Suprapubic skin (tissue), 4 donors: ENCODE results near the gene ZDHHC22. TPM values are rescaled to one million over a fixed set of nuclear protein-coding genes. Genes with fewer than 3 reads are reported as not detected.

Experiments used
- DNase-seq, 2 donors: peaks; one replicate each; pipeline ENCODE4 v3.0.0-alpha.2; 2019; ENCODE audit warnings: low spot score in 2 of 2
- H3K27ac ChIP-seq: fragments of 200-600 bp; sonication (generic); one replicate; pipeline ENCODE4 v1.5.1; 2019
- H3K27me3 ChIP-seq: fragments of 200-600 bp; sonication (generic); one replicate; pipeline ENCODE4 v1.5.1; 2019
- H3K36me3 ChIP-seq: fragments of 200-600 bp; sonication (generic); one replicate; pipeline ENCODE4 v1.5.1; 2019
- H3K4me1 ChIP-seq: fragments of 200-600 bp; sonication (generic); one replicate; pipeline ENCODE4 v1.5.1; 2019
- H3K4me3 ChIP-seq: fragments of 200-600 bp; sonication (generic); one replicate; pipeline ENCODE4 v1.5.1; 2019; ENCODE audit warnings: mild to moderate bottlenecking
- H3K9me3 ChIP-seq: fragments of 200-600 bp; sonication (generic); one replicate; pipeline ENCODE4 v1.5.1; 2019
- CTCF ChIP-seq, 2 donors: fragments of 200-600 bp in 1 of 2; fragments of 450-650 bp in 1 of 2; sonication (generic) in 1 of 2; IDR thresholded peaks; one replicate each; pipeline ENCODE4 v1.5.1; 2016 to 2019; ENCODE audit warnings: antibody characterized with exemption in 2 of 2, mild to moderate bottlenecking in 1 of 2, moderate library complexity in 1 of 2
- EP300 ChIP-seq: sonication (generic); formaldehyde crosslinking; IDR thresholded peaks from one replicate; pipeline ENCODE4 v1.6.1; 2017; ENCODE audit warnings: antibody characterized with exemption
- POLR2A ChIP-seq, 2 donors: fragments of 450-650 bp; IDR thresholded peaks; one replicate each; pipeline ENCODE4 v1.6.1; 2017; ENCODE audit warnings: antibody characterized with exemption in 2 of 2, mild to moderate bottlenecking in 2 of 2, moderate library complexity in 2 of 2
- POLR2AphosphoS5 ChIP-seq, 3 donors: sonication (generic); formaldehyde crosslinking; IDR thresholded peaks; one replicate each; pipeline ENCODE4 v1.6.1; 2017; ENCODE audit warnings: antibody characterized with exemption in 3 of 3
- WGBS: methylation state at CpG from one replicate; pipeline ENCODE4 v1.1.5; 2018; 5-methylcytosine and 5-hydroxymethylcytosine counted together
- total RNA-seq, 4 donors: library from RNA; depleted of rRNA; stranded (reverse); fragments of >200 nt; gene quantifications; one replicate each; pipeline ENCODE4 v1.1.0, GENCODE V29; 2016

The ZDHHC22 gene
- total RNA-seq, 4 donors from 2014 or later, result not detected

GRCh38 chr14:77144412-77145115 lies 3.0 kb upstream of the ZDHHC22 start:
- Histone ChIP-seq H3K4me1 (peaks cover 23% of the 10 kb centered on the region), H3K27me3 (peaks cover 78% of the 10 kb centered on the region), H3K4me3 (no peak overlapping the region), H3K36me3 (no peaks in the 10 kb centered on the region), H3K27ac (no peak overlapping the region), H3K9me3 (no peaks in the 10 kb centered on the region)
- no peak for DNase-seq
- TF ChIP-seq CTCF (IDR thresholded peaks at IDR 0.05) (no peak), POLR2A (IDR thresholded peaks at IDR 0.05) (no peak), POLR2AphosphoS5 (IDR thresholded peaks at IDR 0.05) (no peak)
- 65% methylated on average over 4 of the region's 4 CpGs for WGBS

- H3K27ac ChIP-seq, result no peak overlapping the region
- no peaks in the 10 kb centered on the region for H3K36me3 ChIP-seq
- H3K27me3 ChIP-seq, result peaks cover 93% of the 10 kb centered on the region
- WGBS, result 6% methylated on average over 4 of the region's 4 CpGs
- H3K9me3 ChIP-seq, result no peaks in the 10 kb centered on the region
- no peak for DNase-seq
- TF ChIP-seq CTCF (IDR thresholded peaks at IDR 0.05), result no peak
- peaks cover 27% of the 10 kb centered on the region for H3K4me1 ChIP-seq
- H3K4me3 ChIP-seq, result no peak overlapping the region
Measured at GRCh38 chr14:77143071-77143470, 1.5 kb upstream of the ZDHHC22 start.

GRCh38 chr14:77142005-77142800 lies 612 bp upstream of the ZDHHC22 start:
- H3K4me1 ChIP-seq, result peaks cover 27% of the 10 kb centered on the region
- no peaks in the 10 kb centered on the region for H3K36me3 ChIP-seq
- H3K9me3 ChIP-seq, result no peaks in the 10 kb centered on the region
- H3K4me3 ChIP-seq, result peak overlapping the region; percentile 46
- no peak overlapping the region for H3K27ac ChIP-seq
- WGBS, result 9% methylated on average over 9 of the region's 9 CpGs
- H3K27me3 ChIP-seq, result peaks cover 98% of the 10 kb centered on the region
- TF ChIP-seq POLR2AphosphoS5 (IDR thresholded peaks at IDR 0.05) (no peak), CTCF (IDR thresholded peaks at IDR 0.05) (no peak), POLR2A (IDR thresholded peaks at IDR 0.05) (no peak), EP300 (no peak)
- DNase-seq, result no peak

- 2% methylated on average over 10 of the region's 67 CpGs for WGBS
- Histone ChIP-seq H3K27me3 (peaks cover 93% of the 10 kb centered on the region), H3K27ac (no peak overlapping the region), H3K9me3 (no peaks in the 10 kb centered on the region), H3K4me3 (peak overlapping the region; percentile 46), H3K36me3 (no peaks in the 10 kb centered on the region), H3K4me1 (peaks cover 27% of the 10 kb centered on the region)
- DNase-seq, result no peak
- TF ChIP-seq POLR2AphosphoS5 (IDR thresholded peaks at IDR 0.05) (no peak), CTCF (IDR thresholded peaks at IDR 0.05) (no peak), POLR2A (IDR thresholded peaks at IDR 0.05) (no peak), EP300 (no peak)
Measured at GRCh38 chr14:77140359-77141213, 1.0 kb downstream of the ZDHHC22 start.
